Measurements from ENCODE around the gene RBMS1.

GRCh38 chr2:160454070-160454797 is 39.4 kb downstream of the RBMS1 start:
- TF ChIP-seq POLR2A (IDR thresholded peaks at IDR 0.05; ENCODE audit: low read depth, low read length): no peak
- no peak for TF ChIP-seq POLR2AphosphoS5 (IDR thresholded peaks at IDR 0.05; ENCODE audit: low read depth, low read length)
- TF ChIP-seq TAF1 (IDR thresholded peaks at IDR 0.05; ENCODE audit: low read depth, low read length): no peak
- TF ChIP-seq SPI1 (IDR thresholded peaks at IDR 0.05; ENCODE audit: low read depth, low read length): no peak
- TF ChIP-seq PAX5 (IDR thresholded peaks at IDR 0.05; ENCODE audit: insufficient read depth, low read length, severe bottlenecking): no peak
- TF ChIP-seq POU2F2 (IDR thresholded peaks at IDR 0.05; ENCODE audit: low read depth, low read length): no peak

Data from GM12891 (cell line).